HG03175 (cell line): ENCODE measurements around the gene S1PR1.

Experiments used
- ATAC-seq: cut with Tn5 transposase; IDR thresholded peaks from one replicate; pipeline ENCODE4 v1.9.1; 2021; ENCODE audit warnings: mild to moderate bottlenecking, moderate library complexity; ENCODE audit not compliant: unreplicated experiment

Gene S1PR1

DNA sequence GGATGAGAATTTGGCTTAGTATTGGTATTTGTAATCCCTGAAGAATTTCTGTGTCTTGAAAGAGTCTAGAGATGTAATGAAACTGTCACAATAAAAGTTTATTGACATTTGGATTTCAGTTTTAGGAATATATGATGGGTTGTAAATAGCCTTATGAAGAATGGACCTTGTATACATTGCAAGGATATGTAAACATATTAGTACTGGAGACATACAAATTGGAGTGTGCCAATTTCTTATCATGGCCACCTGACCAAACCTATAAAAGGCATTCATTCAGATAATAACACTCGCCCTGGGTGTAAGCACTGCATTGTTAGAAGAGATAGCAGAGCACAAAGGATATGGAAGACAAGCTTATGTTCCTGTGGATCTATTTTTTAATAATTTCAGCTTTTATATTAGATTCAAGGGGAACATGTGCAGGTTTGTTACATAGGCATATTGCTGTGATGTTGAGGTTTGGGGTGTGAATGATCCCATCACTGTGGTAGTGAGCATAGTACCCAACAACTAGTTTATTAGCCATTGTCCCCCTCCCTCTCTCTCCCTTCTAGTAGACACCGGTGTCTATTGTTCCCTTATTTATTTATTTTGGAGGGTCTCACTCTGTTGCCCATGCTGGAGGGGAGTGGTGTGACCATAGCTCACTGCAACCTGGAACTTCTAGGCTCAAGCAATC, 8.6 kb downstream of the S1PR1 start:
- ATAC-seq = no peak

DNA sequence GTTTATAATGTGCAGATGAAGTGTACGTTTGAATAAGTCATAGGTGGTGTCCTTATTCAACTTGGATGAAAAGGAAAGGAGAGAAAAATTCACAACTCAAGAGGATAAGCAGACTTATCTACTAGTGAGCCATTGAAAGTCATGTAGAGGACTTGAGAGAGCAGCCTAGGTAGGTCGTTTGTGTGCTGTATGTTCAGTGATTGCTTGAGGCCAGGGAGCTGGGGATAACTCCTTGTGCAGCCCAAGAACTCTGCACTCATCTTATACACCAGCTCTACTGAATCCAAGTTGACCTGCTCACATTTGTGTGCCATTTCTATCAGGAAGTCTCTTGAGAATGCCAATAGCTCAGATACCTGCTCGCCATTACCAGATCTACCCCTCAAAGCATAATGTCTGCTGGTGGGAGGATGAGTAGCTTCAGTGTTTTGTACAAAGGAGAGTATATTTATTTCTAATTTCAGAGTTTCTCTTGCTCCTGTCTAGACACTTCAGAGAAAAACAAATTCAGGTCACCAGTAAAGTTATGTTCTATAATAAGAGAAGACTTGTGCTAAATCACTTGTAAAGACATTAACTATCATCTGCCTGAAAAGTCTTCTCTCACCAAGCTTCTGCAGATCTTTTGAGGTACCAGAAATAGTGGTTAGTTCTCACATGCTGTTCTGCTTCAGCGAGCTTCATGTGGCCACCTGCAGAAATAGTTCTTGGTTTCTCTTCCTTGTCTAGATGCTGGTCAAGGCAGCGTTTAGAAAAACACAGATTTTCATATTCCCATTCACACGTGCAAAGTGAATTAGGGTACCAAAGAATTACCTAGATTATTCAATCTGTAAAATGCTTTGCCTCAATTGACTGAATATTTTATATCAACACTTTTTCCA, 10.8 kb downstream of the S1PR1 start:
- ATAC-seq = peak; percentile 95

DNA sequence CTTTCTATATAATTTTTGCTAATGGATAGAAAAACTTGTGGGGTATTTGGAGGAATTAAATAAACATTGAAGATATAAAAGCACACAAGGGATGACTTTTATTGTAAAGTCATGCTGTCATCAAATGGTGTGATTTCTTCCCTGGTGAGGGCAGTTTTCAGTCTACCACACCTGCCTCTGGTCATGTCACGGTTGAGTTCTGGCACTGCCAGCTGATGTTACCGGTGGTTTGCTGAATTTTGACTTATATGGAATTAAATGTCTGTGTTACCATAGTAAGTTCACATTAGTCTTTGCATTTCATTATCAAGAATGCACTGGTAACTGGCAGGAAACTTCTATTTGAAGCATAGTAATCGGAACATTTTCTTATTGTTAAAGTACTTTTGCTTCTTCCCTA, 13.4 kb downstream of the S1PR1 start:
- no peak for ATAC-seq

DNA sequence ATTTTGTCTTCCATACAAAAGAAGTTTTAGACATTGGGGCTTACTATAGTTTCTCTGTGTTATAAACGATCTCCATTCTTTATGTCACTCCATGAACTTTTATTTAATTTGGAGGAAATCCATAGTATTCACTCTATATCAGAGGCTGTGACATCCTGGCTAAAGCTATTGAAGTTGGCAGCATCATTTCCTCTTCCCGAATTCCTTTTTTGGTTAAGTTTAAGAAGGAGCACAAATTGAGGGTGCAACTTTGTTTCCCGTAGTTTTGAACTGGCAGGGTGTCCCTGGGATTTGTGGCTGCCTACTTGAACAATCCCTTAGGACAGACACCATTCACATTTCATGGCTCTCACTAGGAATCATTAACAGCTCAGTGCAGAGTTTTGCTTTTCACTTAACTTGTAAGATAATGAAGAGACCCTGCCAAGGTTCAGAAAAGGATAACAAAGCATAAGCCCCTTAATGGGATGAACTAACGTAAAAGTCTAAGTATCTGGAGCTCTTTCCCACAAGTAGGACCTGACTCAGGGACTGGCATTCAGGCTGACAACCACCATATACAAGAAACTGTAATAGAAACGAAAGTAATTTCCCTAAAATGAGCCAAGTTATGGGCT, 13.9 kb downstream of the S1PR1 start:
- ATAC-seq = no peak

DNA sequence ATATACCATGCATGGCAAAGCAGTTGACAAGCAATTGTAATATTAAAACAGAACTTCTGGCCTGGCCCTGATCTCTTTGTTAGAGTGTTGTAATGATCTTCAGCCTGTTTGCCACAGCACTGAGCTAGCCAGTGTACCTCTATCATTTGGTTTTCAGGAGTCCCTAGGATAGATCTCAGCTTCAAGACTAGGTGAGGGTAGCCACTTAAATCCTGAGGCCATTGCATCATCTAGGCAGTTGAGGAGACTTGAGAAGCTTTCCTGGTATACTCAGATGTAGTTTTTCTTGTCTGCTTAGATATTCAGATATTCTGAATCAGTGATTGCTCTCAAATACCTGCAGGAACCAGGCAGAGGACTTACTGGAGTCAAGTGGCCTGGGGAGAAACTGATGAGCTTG, 14.7 kb downstream of the S1PR1 start:
- no peak for ATAC-seq

DNA sequence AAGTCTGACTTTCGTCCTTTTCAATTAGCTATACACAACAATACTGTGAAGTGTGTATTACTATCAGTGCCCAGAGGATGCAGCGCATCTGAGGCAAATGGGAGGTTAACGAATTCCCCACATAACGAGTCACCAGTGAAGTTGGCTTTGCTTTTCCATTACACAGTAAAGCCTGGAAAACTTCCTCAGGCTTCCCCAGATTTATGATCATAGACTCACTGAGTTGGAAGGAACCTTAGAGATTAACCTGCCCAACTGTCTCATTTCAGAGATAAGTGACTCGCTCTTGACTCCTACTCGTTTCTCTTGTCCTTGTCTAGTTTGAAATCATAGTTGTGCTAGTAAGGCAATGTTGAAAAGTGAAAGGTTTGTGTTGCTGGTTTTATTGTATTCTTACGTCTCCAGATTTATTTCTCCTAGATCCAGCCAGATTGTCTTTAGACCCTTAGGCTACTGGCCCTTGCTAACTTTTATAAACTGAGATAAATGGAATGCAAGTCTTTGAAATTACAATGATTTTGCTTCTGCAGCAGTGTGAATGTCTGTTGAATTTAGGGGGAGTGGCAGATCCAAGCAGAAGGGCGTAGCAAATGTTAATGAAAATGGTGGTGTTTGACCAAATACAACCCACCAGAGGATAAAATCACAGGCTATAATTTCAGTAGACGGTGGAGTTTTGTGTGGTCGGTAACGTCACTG, 17.3 kb downstream of the S1PR1 start:
- no peak for ATAC-seq

DNA sequence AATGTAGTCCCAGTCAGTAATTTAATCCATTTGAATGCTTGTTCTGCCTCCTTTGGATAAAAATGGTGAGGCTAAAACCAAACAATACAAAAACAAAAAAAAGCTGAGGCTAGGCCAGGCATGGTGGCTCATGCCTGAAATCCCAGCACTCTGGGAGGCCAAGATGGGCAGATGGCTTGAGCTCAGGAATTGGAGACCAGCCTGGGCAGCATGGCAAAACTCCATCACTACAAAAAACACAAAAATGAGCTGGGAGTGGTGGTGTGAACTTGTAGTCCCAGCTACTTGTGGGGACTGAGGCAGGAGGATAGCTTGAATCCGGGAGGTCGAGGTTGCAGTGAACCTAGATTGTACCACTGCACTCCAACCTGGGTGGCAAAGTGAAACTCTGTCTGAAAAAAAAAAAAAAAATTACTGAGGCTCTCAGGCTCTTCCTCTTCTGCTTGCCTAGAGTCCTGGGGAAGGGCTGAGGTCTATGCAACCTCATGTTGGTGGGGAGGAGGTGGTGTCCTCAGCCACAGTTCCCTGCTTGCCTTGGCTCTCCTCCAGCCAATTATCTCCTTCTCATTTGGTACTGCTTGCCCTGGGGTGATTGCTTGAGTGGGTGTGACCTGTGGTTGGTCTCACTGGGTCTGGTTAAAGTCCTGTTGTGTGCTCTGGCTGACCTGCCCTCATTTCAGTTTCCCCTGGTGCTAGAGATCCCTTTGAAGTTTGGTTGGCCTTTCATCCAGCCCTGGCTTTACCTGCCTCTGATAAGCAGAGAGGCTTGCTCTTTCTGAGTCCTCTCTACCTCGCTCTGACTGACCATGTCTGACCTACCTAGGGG, 20.9 kb downstream of the S1PR1 start:
- peak; percentile 93 for ATAC-seq

DNA sequence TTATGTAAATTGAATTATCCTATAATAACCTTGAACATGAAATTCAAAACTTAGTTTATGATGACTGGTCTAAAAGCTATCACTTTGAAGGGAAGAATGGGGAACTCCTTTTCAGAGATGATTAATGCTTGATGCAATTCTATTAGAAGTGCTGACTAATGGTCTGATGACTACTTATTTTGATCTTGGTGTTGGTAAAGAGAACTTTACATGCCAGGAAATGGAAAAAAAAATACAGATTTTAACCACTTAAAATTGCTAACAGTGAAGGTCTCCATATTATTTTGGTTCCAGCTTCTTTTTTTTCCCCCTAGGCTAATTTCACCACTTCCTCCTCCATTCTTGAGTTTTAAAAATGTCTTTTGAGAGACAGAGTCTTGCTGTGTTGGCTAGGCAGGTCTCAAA, 22.9 kb downstream of the S1PR1 start:
- ATAC-seq = no peak

DNA sequence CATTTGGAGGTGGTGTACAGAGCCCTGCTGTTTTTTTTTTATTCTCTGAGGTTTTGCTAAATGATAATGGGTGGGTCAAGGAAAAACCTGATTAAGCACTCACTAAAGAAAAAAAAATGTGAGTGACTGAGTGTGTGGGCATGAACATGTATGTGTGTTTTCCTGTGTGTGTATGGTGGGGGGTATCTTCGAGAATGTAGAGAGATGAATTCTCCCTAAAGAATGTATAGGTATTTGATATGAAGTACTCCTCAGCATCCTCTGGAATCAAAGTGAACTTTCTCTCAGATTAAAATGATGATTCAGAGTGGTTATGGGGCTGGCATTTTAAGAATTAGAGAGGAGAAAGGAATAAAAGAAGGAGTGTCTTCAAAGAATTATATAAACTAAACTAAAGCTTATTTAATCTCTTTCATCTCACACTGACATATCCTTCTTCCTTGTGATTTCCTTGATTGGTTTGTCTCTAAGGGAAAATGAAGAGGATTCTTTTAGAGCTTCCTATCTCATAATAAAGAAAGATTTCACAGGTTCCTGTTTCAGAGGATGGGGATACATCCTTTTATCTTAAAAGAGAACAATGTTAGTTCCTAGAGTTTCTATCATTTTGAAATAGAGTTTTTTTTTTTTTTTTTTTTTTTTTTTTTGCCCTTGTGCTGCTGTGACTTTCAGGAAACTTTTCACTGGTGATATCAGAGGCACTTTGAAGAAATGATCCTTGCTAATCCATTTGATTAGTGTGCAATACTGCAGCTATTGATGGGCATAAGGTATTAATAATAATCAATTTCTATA, 23.9 kb downstream of the S1PR1 start:
- no peak for ATAC-seq

DNA sequence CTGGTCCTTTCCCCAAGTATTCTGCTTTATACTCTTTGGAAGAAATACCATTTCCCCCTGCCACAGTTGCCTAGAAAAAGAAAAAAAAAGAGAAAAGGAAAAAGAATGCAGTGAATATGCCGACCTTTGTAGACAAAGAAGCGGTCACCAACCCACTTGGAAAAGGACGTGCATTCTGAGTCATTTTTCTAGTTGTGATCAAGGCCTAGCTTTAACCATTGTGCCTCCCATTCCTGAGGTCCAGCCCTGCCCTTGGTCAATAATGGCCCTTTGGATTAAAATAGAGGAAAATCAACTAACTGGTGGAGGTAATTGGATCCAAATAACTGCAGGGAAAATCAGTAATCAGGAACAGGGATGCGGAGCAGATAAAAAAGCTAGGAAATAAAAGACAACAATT, 24.8 kb downstream of the S1PR1 start:
- no peak for ATAC-seq

DNA sequence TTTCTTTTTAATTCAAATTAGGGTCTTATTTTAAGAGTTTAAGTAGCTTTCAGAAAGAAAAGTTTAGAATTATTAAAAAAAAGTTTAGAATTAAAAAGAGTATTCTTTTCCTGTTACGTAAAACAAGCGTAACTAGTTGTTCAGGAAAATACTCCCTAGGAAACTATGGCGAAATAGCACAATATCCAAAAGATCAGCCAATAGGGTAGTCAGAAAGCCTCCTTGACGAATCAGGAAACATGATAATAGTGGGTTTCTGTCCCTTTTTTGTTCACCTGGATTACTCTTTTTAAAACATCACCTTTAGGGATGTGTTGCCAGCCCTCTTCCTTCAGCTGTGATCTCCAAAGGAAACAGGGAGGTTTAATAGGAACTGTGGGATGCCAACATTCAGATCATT, 25.2 kb downstream of the S1PR1 start:
- ATAC-seq = no peak

DNA sequence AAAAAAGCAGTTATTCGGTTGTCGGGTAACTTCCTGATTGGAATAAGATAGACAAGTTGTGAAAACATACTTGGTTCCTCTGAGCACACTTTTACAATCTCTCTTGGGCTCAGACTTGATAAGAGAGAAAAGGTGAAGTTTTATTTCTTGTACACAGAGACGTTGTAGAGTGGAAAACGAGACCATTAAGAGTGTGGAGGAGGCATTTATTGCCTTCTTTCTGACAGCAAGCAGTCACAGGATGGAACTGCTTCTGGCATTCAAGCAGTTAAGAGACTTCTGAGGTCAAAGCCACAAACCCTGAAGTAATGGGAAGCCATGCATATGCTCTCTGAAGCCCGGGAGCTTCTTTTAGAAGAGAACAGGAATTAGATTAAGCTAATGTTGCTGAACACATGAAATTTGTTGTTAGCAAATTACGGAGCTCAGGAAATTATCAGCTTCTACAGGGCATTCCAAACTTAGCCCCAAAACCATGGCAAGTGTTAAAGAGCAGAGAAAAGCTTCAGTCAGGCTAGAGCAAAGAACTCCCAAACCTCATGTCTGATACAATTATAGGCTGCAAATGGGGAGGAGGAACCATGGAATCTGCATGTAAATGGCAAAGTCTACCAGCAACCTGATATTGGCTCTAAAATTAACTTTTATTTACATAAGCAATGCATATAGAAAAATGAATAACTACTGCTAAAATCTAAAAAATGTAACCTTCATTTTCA, 26.0 kb downstream of the S1PR1 start:
- no peak for ATAC-seq

DNA sequence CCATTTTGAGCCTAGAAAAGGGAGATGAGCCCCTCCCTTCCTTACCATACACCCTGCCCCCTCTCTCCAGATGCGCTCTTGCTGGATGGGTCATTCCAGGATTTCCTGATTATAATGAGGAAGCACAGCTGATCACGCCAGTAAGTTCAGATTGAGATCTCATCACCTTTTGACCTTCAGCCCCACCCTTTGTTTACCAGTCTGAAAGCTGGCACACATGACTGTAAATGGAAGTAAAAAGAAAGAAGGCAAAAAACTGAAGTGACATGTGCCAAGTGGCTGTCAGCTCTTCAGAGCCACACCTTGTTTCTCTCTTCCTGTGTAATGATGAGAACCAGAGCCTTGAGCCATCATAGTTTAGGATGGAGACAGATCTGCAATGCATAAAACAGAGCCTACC, 27.9 kb downstream of the S1PR1 start:
- ATAC-seq = peak; percentile 46

DNA sequence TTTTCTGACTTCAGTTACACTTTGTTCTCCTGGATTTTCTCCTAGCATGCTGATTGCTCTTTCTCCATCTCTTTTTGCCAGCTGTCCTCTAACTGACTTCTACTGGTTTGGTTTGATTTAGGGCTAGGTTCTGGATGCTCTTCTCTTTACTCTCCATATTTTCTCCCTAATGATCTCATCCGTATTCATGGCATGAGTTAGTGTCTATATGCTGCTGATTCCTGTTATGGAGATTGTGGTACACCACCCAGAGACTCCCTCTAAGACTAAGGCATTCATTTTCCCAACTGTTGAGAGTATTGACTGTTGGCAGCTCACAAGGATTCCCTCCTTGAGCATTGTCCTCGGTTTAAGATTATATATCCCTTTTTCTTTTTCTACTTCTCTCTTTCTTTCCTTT, 28.9 kb downstream of the S1PR1 start:
- no peak for ATAC-seq

DNA sequence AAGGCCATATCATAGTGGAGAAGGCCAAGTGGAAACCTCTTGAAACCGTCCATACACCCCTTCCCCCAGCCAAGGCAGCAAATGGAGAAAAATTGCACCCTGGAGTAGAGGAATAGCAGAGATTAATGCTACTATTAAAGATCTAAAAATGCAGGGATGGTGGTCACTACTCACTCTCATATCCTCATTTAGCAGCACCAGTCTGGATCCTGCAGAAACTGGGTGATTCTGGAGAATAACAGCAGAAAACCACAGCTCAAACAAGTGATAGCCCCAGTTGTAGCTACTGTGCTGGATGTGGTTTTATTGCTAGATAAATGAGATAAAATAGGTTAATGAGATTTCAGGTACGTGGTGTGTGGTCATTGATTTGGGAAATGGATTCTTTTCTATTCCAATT, 30.3 kb downstream of the S1PR1 start:
- ATAC-seq = no peak

DNA sequence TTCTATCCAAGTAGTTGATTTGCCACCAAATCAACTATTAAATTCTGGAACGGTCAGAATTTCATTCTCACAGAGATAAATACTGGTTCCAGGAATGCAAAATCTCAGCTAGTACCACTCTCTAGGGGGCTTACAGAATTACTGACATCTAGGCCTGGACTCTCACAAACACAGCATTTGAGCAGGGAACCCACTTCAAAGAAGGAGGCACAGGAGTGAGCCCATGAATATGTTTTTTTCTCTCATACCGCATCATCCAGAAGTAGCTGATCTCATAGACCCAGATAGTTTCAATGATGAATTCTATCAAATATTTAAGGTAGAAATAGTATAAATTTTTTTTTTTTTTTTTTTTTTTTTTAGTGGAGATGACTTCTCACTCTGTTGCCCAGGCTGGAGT, 32.1 kb downstream of the S1PR1 start:
- ATAC-seq = no peak

DNA sequence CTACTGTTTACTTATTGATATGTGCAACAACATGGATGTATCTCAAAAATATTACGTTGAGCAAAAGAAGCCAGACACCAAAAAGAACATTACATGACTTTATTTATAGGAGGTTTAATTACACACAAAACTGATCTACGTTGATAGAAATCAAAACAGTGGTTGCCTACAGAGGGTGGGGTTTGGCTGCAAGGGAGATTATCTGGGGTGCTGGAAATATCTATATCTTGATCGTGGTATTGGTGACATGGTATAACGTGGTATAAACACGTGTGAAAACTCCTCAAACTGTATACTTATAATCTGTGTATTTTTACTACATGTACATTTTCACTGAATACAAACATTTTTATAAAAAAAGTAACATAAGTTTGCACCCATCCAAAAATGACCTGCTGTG, 38.9 kb downstream of the S1PR1 start:
- ATAC-seq = no peak

DNA sequence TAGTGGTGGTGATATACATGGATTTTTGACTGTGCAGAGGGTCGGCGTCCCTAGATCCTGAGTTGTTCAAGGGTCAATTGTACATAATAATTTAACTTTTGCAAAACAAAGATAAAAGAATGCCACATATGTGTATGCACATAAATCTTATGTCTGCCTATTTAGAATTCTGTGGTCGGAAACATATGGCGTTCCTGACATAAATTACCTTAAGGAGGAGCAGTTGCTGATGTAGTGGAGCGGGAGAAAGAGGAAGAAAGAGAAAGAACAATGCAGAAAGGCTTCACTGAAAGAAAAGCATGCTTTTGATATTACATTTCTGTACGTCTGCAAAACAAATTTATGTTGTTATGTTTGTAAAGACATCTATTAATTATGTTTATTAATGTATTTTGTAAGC, 40.0 kb downstream of the S1PR1 start:
- ATAC-seq = no peak

DNA sequence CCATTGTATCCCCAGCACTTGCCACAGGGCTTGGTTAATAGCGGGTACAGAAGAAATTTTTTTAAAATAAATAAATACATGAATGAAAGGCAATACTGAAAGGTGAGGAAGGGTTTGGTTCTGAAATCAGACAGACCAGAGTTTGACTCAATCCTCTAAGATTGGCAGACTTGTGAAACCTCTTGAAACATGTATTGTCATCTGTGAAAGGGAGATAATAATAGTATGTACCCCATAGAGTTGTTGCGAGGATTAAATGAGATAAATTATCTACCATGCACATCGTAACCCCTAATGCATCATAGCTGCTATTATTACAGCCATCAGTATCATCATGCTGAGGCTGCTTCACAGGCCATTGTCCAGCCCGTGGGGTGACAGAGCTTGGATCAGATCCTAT, 41.4 kb downstream of the S1PR1 start:
- no peak for ATAC-seq
